ENCODE results near the gene PRRX1.
A peak's percentile ranks its signal among the peaks of the same experiment; 100 is the strongest.

PRRX1 gene

DNA sequence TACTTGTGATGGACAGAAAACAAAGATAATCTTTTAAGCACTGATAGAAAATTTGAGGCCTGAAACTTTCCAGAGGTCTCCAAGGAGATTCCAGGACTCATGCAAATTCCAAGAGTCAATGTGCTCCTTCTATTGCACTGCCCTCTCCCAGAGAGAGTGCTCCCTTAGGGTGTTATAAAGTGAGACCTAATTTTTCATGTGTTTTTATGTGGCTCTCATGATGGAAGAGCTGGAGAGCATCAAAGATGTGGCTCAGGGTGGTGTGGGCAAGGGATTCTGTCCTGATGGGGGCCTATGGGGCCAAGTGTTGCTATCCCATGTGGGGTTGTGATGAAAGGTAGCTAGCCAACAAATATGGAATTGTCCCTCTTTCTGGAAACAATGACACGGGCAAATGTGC lies 101.3 kb downstream of the PRRX1 start:
- DNase-seq (ENCODE audit: low read depth) = no peak
- H3K4me3 ChIP-seq (ENCODE audit: low read depth, low read length) = no peak overlapping the region
- in situ Hi-C loops (cut with HindIII; ENCODE audit: low sequenced_read_pairs) = no loop called here
- TF ChIP-seq, protein P1, sequence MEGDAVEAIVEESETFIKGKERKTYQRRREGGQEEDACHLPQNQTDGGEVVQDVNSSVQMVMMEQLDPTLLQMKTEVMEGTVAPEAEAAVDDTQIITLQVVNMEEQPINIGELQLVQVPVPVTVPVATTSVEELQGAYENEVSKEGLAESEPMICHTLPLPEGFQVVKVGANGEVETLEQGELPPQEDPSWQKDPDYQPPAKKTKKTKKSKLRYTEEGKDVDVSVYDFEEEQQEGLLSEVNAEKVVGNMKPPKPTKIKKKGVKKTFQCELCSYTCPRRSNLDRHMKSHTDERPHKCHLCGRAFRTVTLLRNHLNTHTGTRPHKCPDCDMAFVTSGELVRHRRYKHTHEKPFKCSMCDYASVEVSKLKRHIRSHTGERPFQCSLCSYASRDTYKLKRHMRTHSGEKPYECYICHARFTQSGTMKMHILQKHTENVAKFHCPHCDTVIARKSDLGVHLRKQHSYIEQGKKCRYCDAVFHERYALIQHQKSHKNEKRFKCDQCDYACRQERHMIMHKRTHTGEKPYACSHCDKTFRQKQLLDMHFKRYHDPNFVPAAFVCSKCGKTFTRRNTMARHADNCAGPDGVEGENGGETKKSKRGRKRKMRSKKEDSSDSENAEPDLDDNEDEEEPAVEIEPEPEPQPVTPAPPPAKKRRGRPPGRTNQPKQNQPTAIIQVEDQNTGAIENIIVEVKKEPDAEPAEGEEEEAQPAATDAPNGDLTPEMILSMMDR (IDR thresholded peaks at IDR 0.05; ENCODE audit: low read depth, low read length, missing control alignments) = no peak

DNA sequence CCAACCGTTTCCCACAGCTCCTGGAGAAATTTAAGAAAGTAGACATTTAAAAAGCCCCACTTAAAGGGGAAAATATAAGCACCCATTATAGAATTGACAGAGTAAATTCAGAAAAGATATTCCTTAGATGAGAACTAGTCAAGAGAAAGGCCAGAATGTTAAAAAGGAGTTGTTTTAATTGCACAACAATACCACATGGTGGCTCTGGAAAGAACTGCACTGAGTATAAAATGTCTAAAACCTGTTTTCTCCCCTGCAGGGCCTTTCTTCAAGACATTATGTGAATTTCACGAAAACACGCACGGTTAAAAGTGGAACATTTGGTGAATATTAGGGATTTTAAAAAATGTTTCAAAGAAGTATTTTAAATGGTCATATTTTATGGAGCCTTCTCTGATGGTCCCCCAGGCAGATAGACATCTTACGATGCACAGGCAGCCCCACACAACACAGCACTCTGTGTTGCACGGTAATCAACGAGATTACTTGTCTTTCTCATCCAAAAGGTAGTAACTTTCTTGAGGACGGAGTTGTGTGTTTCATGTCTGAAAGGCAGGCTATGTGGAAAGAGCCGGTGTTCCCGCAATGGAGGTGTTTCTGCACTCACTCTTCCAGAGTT lies 101.9 kb downstream of the PRRX1 start:
- peak; percentile 38 for DNase-seq (ENCODE audit: low read depth)
- H3K4me3 ChIP-seq (ENCODE audit: low read depth, low read length) = no peak overlapping the region
- TF ChIP-seq, protein P1 (IDR thresholded peaks at IDR 0.05; ENCODE audit: low read depth, low read length, missing control alignments) = peak; percentile 56
- in situ Hi-C loops (cut with HindIII; ENCODE audit: low sequenced_read_pairs) = no loop called here

DNA sequence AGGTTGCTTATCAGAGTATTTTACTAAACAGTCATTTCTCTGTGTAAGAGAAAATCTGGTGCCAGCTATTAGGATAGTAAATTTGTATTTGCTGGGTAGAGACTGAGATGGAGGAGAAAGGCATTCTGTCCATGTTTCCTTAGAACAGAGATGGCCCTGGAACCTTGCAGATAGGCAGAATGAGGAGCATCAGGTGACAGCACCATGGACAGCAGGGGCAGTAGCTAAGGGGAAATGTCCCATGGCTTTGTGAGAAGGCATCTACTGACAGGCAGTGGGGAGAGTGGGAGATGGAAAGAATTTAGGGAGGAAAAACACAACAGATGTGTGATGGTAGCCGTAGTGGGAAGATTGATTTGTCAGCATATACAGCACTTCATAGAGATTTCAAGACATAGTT lies 105.0 kb downstream of the PRRX1 start:
- in situ Hi-C loops (cut with HindIII; ENCODE audit: low sequenced_read_pairs) = no loop called here
- no peak for DNase-seq (ENCODE audit: low read depth)
- TF ChIP-seq, protein P1 (IDR thresholded peaks at IDR 0.05; ENCODE audit: low read depth, low read length, missing control alignments) = no peak
- no peak overlapping the region for H3K4me3 ChIP-seq (ENCODE audit: low read depth, low read length)

DNA sequence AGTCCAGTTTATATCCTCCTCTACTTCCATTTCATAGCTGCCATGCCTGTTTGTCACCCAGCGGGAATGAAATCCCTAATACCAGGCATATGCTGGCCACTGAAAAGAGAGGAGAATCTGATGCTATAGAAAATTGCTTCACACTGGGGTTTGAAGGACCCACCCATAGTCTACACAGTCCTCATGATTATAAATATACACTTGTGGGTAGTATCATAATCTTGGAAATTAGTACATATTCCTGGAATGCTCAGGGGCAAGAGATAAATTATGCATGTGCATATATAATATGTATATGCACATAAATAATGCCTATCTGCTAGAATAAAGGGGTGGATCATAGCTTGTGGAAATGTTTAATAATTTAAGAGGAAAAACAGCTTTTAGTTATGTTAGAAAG lies 105.8 kb downstream of the PRRX1 start:
- TF ChIP-seq, protein P1 (IDR thresholded peaks at IDR 0.05; ENCODE audit: low read depth, low read length, missing control alignments) = no peak
- H3K4me3 ChIP-seq (ENCODE audit: low read depth, low read length) = no peak overlapping the region
- no peak for DNase-seq (ENCODE audit: low read depth)
- in situ Hi-C loops (cut with HindIII; ENCODE audit: low sequenced_read_pairs) = no loop called here

DNA sequence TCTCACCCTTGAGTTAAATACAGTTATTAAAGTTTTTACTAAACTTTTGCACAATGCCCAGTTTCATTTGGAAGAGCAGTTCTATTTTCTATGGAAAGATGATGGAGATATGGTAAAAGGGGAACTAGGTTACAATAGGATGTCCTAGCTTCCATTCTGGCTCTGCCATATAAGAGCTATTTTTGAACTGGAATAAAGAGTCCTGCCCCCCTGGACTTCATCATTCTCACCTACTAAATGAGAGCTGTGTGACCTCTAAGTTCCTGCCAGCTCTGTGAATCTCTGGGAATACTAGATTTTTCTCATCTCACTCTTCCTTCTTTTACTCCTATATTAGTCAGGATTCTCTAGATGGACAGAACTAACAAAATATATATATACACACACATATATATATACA lies 106.3 kb downstream of the PRRX1 start:
- in situ Hi-C loops (cut with HindIII; ENCODE audit: low sequenced_read_pairs) = no loop called here
- TF ChIP-seq, protein P1 (IDR thresholded peaks at IDR 0.05; ENCODE audit: low read depth, low read length, missing control alignments) = no peak
- DNase-seq (ENCODE audit: low read depth) = no peak
- no peak overlapping the region for H3K4me3 ChIP-seq (ENCODE audit: low read depth, low read length)

DNA sequence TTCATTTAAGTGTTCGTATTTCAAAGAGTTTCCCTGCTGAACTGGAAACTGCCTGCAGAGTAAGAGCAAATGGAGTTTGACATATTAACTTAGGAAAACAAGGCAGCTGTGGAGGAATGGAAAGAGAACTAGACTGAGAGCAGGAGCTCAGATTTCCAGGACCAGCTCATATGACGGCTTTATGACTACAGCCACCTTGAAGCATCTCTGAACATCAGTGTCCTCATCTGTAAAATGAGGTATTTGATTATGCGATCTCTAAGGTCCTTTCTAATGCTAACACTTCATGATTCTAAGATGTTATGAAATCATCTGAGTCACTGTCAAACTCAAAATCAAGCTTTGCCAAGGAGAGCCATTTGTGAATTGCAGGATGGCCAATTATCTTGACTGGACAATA lies 112.3 kb downstream of the PRRX1 start:
- in situ Hi-C loops (cut with HindIII; ENCODE audit: low sequenced_read_pairs) = no loop called here
- TF ChIP-seq, protein P1 (IDR thresholded peaks at IDR 0.05; ENCODE audit: low read depth, low read length, missing control alignments) = no peak
- H3K4me3 ChIP-seq (ENCODE audit: low read depth, low read length) = no peak overlapping the region
- DNase-seq (ENCODE audit: low read depth) = no peak

Measured in astrocyte of the cerebellum (primary cell).